OCI-LY3 (cell line): Measurements from ENCODE around the gene UGT1A4.

Experiments used
- H2AFZ ChIP-seq: fragments of 200-600, 300-600 bp; shearing (Covaris generic); 2 replicates; pipeline ENCODE4 v1.6.0; 2014; ENCODE audit warnings: antibody characterized with exemption, low read depth, low read length
- H3K27ac ChIP-seq: fragments of 200-600, 300-600 bp; sonication (generic); 2 replicates; pipeline ENCODE4 v1.5.1; 2014; ENCODE audit warnings: mild to moderate bottlenecking, low read length, moderate library complexity, mixed read lengths
- H3K27me3 ChIP-seq: fragments of 200-600, 300-600 bp; sonication (generic); 2 replicates; pipeline ENCODE4 v1.6.1; 2014; ENCODE audit warnings: low read depth, low read length, mixed read lengths
- H3K36me3 ChIP-seq: fragments of 200-600, 300-600 bp; sonication (generic); replicated peaks from 2 replicates; pipeline ENCODE3; 2014; ENCODE audit warnings: low read depth, low read length, mixed read lengths
- H3K4me1 ChIP-seq: fragments of 300-600, 200-600 bp; sonication (generic); 2 replicates; pipeline ENCODE4 v1.6.1; 2014; ENCODE audit warnings: low read length, mixed read lengths
- H3K4me2 ChIP-seq: fragments of 200-600, 300-600 bp; sonication (generic); 2 replicates; pipeline ENCODE4 v1.6.1; 2014; ENCODE audit warnings: low read length, mixed read lengths
- H3K4me3 ChIP-seq: fragments of 300-600, 200-600 bp; sonication (generic); 2 replicates; pipeline ENCODE4 v1.5.1; 2014; ENCODE audit warnings: antibody characterized with exemption, mild to moderate bottlenecking, low read length, moderate library complexity
- H3K79me2 ChIP-seq: fragments of 300-600, 200-600 bp; shearing (Covaris generic); 2 replicates; pipeline ENCODE4 v1.6.1; 2014; ENCODE audit warnings: mild to moderate bottlenecking, low read length, mixed read lengths
- H3K9ac ChIP-seq: fragments of 300-600, 200-600 bp; shearing (Covaris generic); 2 replicates; pipeline ENCODE4 v1.6.0; 2014; ENCODE audit warnings: mild to moderate bottlenecking, low read length, moderate library complexity
- H3K9me3 ChIP-seq: fragments of 200-600, 300-600 bp; shearing (Covaris generic); 2 replicates; pipeline ENCODE4 v1.6.1; 2014; ENCODE audit warnings: low read length, mixed read lengths; ENCODE audit not compliant: insufficient read depth
- H4K20me1 ChIP-seq: fragments of 200-600, 300-600 bp; sonication (generic); 2 replicates; pipeline ENCODE4 v1.6.1; 2016; ENCODE audit warnings: low read length, mixed read lengths; ENCODE audit not compliant: insufficient read depth
- EZH2phosphoT487 ChIP-seq: fragments of 200-600 bp; shearing (Covaris generic); IDR thresholded peaks from 2 replicates; pipeline ENCODE4 v1.6.1; 2018; ENCODE audit warnings: antibody characterized with exemption, mixed run types, low read depth
- TF ChIP-seq, protein P1 (sequence below): fragments of 200-600, 300-600 bp; sonication (generic); IDR thresholded peaks from 2 replicates; pipeline ENCODE4 v1.5.1; 2014; ENCODE audit warnings: antibody characterized with exemption, low read length, low read depth

The UGT1A4 gene

GRCh38 chr2:233810385-233810784, 91.8 kb downstream of the UGT1A4 start:
- Histone ChIP-seq H3K4me1 (no peaks in the 10 kb centered on the region), H2AFZ (no peak overlapping the region), H3K36me3 (no peaks in the 10 kb centered on the region), H3K9ac (no peak overlapping the region), H3K9me3 (no peaks in the 10 kb centered on the region), H3K4me2 (no peak overlapping the region), H4K20me1 (no peaks in the 10 kb centered on the region), H3K27ac (no peak overlapping the region), H3K27me3 (no peaks in the 10 kb centered on the region), H3K4me3 (no peak overlapping the region), H3K79me2 (no peaks in the 10 kb centered on the region)
- TF ChIP-seq EZH2phosphoT487 = no peak
- TF ChIP-seq, protein P1, sequence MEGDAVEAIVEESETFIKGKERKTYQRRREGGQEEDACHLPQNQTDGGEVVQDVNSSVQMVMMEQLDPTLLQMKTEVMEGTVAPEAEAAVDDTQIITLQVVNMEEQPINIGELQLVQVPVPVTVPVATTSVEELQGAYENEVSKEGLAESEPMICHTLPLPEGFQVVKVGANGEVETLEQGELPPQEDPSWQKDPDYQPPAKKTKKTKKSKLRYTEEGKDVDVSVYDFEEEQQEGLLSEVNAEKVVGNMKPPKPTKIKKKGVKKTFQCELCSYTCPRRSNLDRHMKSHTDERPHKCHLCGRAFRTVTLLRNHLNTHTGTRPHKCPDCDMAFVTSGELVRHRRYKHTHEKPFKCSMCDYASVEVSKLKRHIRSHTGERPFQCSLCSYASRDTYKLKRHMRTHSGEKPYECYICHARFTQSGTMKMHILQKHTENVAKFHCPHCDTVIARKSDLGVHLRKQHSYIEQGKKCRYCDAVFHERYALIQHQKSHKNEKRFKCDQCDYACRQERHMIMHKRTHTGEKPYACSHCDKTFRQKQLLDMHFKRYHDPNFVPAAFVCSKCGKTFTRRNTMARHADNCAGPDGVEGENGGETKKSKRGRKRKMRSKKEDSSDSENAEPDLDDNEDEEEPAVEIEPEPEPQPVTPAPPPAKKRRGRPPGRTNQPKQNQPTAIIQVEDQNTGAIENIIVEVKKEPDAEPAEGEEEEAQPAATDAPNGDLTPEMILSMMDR = no peak

DNA sequence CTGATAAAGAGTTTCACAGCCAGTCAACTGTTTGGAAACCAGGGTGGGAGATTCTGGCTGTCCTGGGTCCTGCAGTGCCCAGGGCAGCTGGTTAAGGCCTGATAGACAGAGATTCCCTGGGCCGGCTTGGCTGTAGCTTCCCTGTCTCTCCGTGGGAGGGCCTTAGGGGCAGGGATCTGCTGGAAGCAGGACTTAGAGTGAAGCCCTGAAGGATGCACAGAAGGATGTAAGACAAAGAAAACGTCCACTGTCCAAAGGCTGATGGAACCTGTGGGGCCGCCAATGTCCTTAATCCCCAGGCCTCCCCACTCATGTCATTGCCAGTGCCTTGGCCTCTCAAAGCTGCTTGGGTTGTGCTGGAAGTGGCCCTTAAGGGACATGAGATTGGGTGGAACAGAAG, 92.6 kb downstream of the UGT1A4 start:
- Histone ChIP-seq H3K79me2 (no peaks in the 10 kb centered on the region), H3K27ac (no peak overlapping the region), H3K27me3 (no peaks in the 10 kb centered on the region), H3K4me2 (no peak overlapping the region), H3K4me1 (no peaks in the 10 kb centered on the region), H3K36me3 (no peaks in the 10 kb centered on the region), H4K20me1 (no peaks in the 10 kb centered on the region), H3K9me3 (no peaks in the 10 kb centered on the region), H3K4me3 (no peak overlapping the region), H3K9ac (no peak overlapping the region), H2AFZ (no peak overlapping the region)
- no peak for TF ChIP-seq EZH2phosphoT487
- TF ChIP-seq, protein P1 = no peak

DNA sequence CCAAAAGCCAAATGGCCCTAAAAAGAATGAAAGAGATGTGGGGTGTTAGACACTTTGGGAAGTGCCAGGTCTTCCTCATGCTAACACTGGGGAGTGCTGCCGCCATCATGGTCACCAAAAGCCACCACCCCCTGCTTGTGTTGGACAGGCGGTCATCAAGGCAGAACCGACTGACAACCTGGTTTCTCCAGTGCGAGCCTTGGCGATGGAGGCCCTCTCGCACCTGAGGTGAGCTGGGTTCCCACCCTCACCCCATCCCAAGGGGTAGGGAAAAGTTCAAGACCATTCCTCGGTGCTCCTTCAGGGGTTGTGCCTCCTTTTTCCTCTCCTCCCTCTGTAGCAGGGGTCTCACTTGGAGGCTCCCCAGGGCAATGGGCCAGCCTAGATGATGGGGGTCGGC, 93.2 kb downstream of the UGT1A4 start:
- no peak overlapping the region for H2AFZ ChIP-seq
- no peaks in the 10 kb centered on the region for H4K20me1 ChIP-seq
- H3K4me2 ChIP-seq = no peak overlapping the region
- H3K27ac ChIP-seq = no peak overlapping the region
- H3K4me1 ChIP-seq = no peaks in the 10 kb centered on the region
- no peaks in the 10 kb centered on the region for H3K27me3 ChIP-seq
- H3K9ac ChIP-seq = no peak overlapping the region
- H3K36me3 ChIP-seq = no peaks in the 10 kb centered on the region
- no peaks in the 10 kb centered on the region for H3K79me2 ChIP-seq
- no peak for TF ChIP-seq EZH2phosphoT487
- TF ChIP-seq, protein P1 = no peak
- no peak overlapping the region for H3K4me3 ChIP-seq
- no peaks in the 10 kb centered on the region for H3K9me3 ChIP-seq

DNA sequence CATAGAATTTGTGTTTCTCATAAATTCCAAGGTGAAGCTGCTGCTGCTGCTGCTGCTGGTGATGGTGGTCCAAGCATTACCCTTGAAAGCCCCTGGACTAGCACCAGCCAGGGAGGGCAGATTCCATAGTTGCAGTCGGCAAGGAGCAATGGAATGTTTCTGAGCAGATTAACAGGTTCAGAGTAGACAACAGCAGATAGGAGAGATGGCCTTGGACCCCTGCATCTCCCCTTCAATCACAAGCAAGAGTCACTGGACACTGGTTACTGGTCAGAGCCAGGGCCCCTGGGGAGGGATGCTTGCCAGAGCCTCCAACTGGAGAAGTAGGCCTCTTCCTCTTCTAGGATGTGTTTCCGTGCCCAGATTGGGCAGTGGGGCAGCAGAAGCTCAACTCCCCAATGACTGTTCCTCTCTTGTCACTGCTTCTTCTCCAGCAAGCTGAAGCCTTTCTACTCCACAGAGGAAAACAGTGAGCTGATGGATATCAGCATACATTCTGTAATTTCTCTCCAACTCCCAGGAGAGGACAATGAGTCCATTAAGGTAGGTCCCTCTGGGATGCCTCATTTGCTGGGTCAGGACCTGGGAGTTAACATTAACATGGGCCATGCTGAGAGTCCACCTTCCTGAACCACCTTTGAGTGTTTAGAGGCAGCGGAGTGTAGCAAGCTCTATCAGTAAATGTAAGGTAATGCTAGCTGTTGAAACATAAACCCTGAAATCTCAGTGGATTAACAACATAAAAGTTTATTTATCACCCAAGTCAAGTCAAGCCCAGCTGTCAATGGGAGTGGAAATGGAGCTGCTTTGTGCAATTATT, 94.9 kb downstream of the UGT1A4 start:
- Histone ChIP-seq H3K9ac (no peak overlapping the region), H2AFZ (no peak overlapping the region)
- TF ChIP-seq, protein P1 = no peak
- TF ChIP-seq EZH2phosphoT487 = no peak

More for the DNA sequence above, 94.9 kb downstream of the UGT1A4 start:
- H3K4me1 ChIP-seq = no peaks in the 10 kb centered on the region
- no peaks in the 10 kb centered on the region for H3K36me3 ChIP-seq
- H3K27ac ChIP-seq = no peak overlapping the region
- H3K9me3 ChIP-seq = no peaks in the 10 kb centered on the region
- H4K20me1 ChIP-seq = no peaks in the 10 kb centered on the region
- H3K27me3 ChIP-seq = no peaks in the 10 kb centered on the region
- no peak overlapping the region for H3K4me2 ChIP-seq
- H3K79me2 ChIP-seq = no peaks in the 10 kb centered on the region
- no peak overlapping the region for H3K4me3 ChIP-seq
